OCI-LY7 (cell line): ENCODE data around the gene ODC1.

Source experiments
- CTCF ChIP-seq: fragments of 200-600 bp; sonication (generic); conservative IDR thresholded peaks from 2 replicates; pipeline ENCODE4 v1.5.1; 2014; ENCODE audit warnings: mild to moderate bottlenecking, antibody characterized with exemption, low read length, moderate library complexity, mixed read lengths
- EZH2phosphoT487 ChIP-seq: fragments of 200-600 bp; sonication (generic); IDR thresholded peaks from 2 replicates; pipeline ENCODE4 v1.6.1; 2018; ENCODE audit warnings: low read depth, borderline replicate concordance, mild to moderate bottlenecking, mixed run types, antibody characterized with exemption, low read length, moderate library complexity, mixed read lengths

DNA sequence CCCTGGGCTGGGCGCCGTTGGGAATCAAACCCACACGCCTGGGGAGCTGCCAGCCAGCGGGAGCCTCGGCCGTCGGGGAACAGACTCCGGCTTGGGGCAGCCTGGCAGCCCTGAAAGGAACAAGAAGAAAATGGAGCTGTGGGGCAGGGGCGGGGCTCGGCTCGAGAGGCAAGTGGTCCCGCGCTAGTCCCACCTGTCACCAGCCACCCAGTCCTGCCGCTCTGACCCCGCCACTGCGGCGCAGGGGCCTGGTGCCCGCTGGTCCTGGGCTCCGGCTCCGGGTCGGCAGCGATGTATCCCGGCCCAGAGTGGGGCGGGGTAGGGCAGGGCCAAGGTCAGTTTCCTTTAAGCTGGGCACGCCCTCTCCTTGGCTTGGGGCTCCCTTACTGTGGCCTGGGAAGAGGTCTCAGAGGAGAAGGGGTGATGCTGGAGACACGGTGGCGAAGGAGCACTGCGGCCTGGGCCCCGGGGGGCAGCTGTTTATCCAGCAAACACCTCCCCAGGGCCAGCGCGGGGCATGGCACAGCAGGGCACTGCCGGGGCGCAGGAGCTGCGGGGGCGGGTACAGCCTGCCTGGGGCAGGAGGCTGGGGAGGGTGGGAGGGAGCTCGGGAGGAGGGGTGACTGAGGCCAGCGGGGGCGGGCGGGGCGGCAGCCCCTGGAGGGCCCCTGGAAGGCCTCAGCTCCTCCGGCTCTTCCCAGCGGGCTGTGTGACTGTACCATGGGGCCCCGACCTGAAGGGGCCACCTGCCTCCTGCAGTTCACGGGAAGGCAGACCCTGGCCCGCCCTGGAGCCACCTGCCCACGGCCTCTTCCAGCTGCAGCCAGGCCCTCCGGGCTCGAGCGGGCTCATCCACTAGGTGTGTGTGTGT, 15.6 kb downstream of the ODC1 start:
- TF ChIP-seq CTCF, result no peak
- TF ChIP-seq EZH2phosphoT487, result no peak
